Endothelial cell of umbilical vein (primary cell): Measurements from ENCODE around the gene IKZF5. TPM values are rescaled to one million over a fixed set of nuclear protein-coding genes. Genes with fewer than 3 reads are reported as not detected.

Source experiments
- BruUV-seq: library from RNA; stranded (reverse); fragments of 400-500 nt; replicated peaks from 2 replicates; lab custom pipeline; 2021; lab: Mats Ljungman, UMichigan
- CTCF ChIA-PET: fragments of 300-600, 350-600 bp; sonication (Branson Sonifier 250); formaldehyde crosslinking; loops from one replicate; lab custom pipeline; 2021; ENCODE audit warnings: antibody characterized with exemption, inconsistent platforms; lab: Charles Lee
- POLR2A ChIA-PET: fragments of 300-600, 350-600 bp; sonication (Branson Sonifier 250); formaldehyde crosslinking; loops from one replicate; lab custom pipeline; 2021; ENCODE audit warnings: antibody characterized with exemption, inconsistent platforms; lab: Charles Lee
- DNase-seq: peaks from one replicate; pipeline ENCODE4 v3.0.0-alpha.2; 2011; ENCODE audit warnings: low read depth, low spot score
- FAIRE-seq: peaks from 2 replicates; lab custom pipeline; 2011; peaks lifted over from hg19 to GRCh38; lab: Jason Lieb, UNC
- H2AFZ ChIP-seq: 2 replicates; pipeline ENCODE4 v1.6.0; 2012; ENCODE audit warnings: low read depth, low read length, control low read depth, inconsistent platforms
- H3K27ac ChIP-seq: 2 replicates; pipeline ENCODE4 v1.5.1; 2011; ENCODE audit warnings: low read depth, mild to moderate bottlenecking, control low read depth, low read length, moderate library complexity; ENCODE audit not compliant: insufficient read depth
- H3K27me3 ChIP-seq, 2 experiments: 2 replicates each; pipeline versions ENCODE4 v1.6.0 to v1.6.1; 2011; ENCODE audit warnings: low read length in 2 of 2, mixed read lengths in 1 of 2; ENCODE audit not compliant: control insufficient read depth in 2 of 2, insufficient read depth in 2 of 2
- H3K36me3 ChIP-seq, 2 experiments: 2 replicates in 1 of 2; 3 replicates in 1 of 2; pipeline ENCODE4 v1.5.1; 2011; ENCODE audit warnings: low read length in 2 of 2, mild to moderate bottlenecking in 1 of 2, moderate library complexity in 1 of 2; ENCODE audit not compliant: control insufficient read depth in 2 of 2, insufficient read depth in 2 of 2; ENCODE audit errors: extremely low read depth in 1 of 2
- H3K4me1 ChIP-seq: 3 replicates; pipeline ENCODE4 v1.5.1; 2011; ENCODE audit warnings: mild to moderate bottlenecking, low read length; ENCODE audit not compliant: control insufficient read depth, insufficient read depth; ENCODE audit errors: extremely low read depth
- H3K4me2 ChIP-seq: 2 replicates; pipeline ENCODE4 v1.6.1; 2011; ENCODE audit warnings: low read length, control low read depth, mixed read lengths; ENCODE audit not compliant: insufficient read depth
- H3K4me3 ChIP-seq, 3 experiments: fragments of 200-600 bp in 1 of 3; sonication (generic), shearing (Covaris generic) in 1 of 3; replicated peaks in 1 of 3; 2 replicates each; pipeline ENCODE4 v1.5.1; 2011 to 2016; ENCODE audit warnings: control low read depth in 3 of 3, low read length in 3 of 3, mild to moderate bottlenecking in 2 of 3, inconsistent platforms in 1 of 3, low read depth in 1 of 3, moderate library complexity in 1 of 3; ENCODE audit not compliant: insufficient read depth in 1 of 3
- H3K79me2 ChIP-seq: 2 replicates; pipeline ENCODE4 v1.6.0; 2012; ENCODE audit warnings: low read length, inconsistent platforms; ENCODE audit not compliant: control insufficient read depth, insufficient read depth
- H3K9ac ChIP-seq: replicated peaks from 2 replicates; pipeline ENCODE3; 2011; ENCODE audit warnings: low read length, control low read depth; ENCODE audit not compliant: insufficient read depth; ENCODE audit errors: extremely low read depth
- H3K9me1 ChIP-seq: replicated peaks from 3 replicates; pipeline ENCODE4 v1.6.0; 2011; ENCODE audit warnings: mild to moderate bottlenecking, low read length; ENCODE audit not compliant: control insufficient read depth, insufficient read depth; ENCODE audit errors: extremely low read depth
- H3K9me3 ChIP-seq: replicated peaks from 2 replicates; pipeline ENCODE4 v1.5.1; 2012; ENCODE audit warnings: low read length, inconsistent platforms; ENCODE audit not compliant: control insufficient read depth, insufficient read depth
- H4K20me1 ChIP-seq: replicated peaks from 2 replicates; pipeline ENCODE3; 2011; ENCODE audit warnings: mild to moderate bottlenecking, low read length; ENCODE audit not compliant: control insufficient read depth, insufficient read depth; ENCODE audit errors: extremely low read depth
- CTCF ChIP-seq, 2 donors: IDR thresholded peaks; 1 replicate in 1 of 2; 2 replicates in 1 of 2; pipeline ENCODE4 v1.5.1; 2011; ENCODE audit warnings: low read length in 2 of 2, mild to moderate bottlenecking in 2 of 2, moderate library complexity in 2 of 2, control low read depth in 1 of 2, inconsistent platforms in 1 of 2, low read depth in 1 of 2; ENCODE audit not compliant: insufficient read depth in 1 of 2; ENCODE audit errors: extremely low read depth in 1 of 2
- EZH2 ChIP-seq: IDR thresholded peaks from 2 replicates; pipeline ENCODE4 v1.6.1; 2012; ENCODE audit warnings: borderline replicate concordance, low read depth, mild to moderate bottlenecking, moderate library complexity, low read length, inconsistent platforms; ENCODE audit not compliant: severe bottlenecking
- FOS ChIP-seq: IDR thresholded peaks from 2 replicates; pipeline ENCODE4 v1.6.1; 2011; ENCODE audit warnings: mild to moderate bottlenecking, low read length, moderate library complexity, borderline replicate concordance; ENCODE audit not compliant: insufficient read depth
- GATA2 ChIP-seq: IDR thresholded peaks from 2 replicates; pipeline ENCODE4 v1.7.0; 2011; ENCODE audit warnings: low read depth, mild to moderate bottlenecking, moderate library complexity, mixed read lengths, low read length; ENCODE audit not compliant: insufficient read length, insufficient read depth
- MAX ChIP-seq: IDR thresholded peaks from 2 replicates; pipeline ENCODE4 v1.6.1; 2011; ENCODE audit not compliant: insufficient read depth, insufficient read length
- MYC ChIP-seq: IDR thresholded peaks from one replicate; pipeline ENCODE4 v1.6.1; 2011; ENCODE audit warnings: mild to moderate bottlenecking, low read depth, low read length
- POLR2A ChIP-seq: IDR thresholded peaks from 2 replicates; pipeline ENCODE4 v1.6.1; 2012; ENCODE audit warnings: low read depth, mild to moderate bottlenecking, control low read depth, low read length
- POLR2AphosphoS5 ChIP-seq: IDR thresholded peaks from 2 replicates; pipeline ENCODE4 v1.6.1; 2012; ENCODE audit warnings: low read depth, mild to moderate bottlenecking, control low read depth, low read length, moderate library complexity; ENCODE audit not compliant: insufficient read depth
- dilution Hi-C: fragments of 300-500 bp; cut with MboI; formaldehyde crosslinking; loops from one replicate; pipeline ENCODE4 v1.15.0; 2019; ENCODE audit warnings: low sequenced_read_pairs; ENCODE audit not compliant: extremely low pct_ligation_motif_present
- intact Hi-C: fragments of 100-400 bp; cut with micrococcal nuclease; formaldehyde crosslinking; loops from one replicate; pipeline ENCODE4 v1.10.0; 2022
- polyA plus RNA-seq, 4 experiments: library from polyadenylated mRNA; depleted of rRNA in 3 of 4; stranded (reverse) in 3 of 4; unstranded in 1 of 4; fragments of >200 nt; gene quantifications; 2 replicates each; pipeline versions ENCODE4 v1.2.1 to v1.2.3, GENCODE V29; 2011 to 2012; ENCODE audit warnings: missing spikeins in 1 of 4
- total RNA-seq: library from RNA; stranded (reverse); gene quantifications from 2 replicates; pipeline ENCODE4 v1.2.3, GENCODE V29; 2021

Gene IKZF5
- total and polyA plus RNA-seq, 2 donors (not counting 3 experiments of a cell fraction or from before 2014, with no cell fraction given): 7.1 to 10.3 TPM

- Histone ChIP-seq H3K9me1 (no peaks in the 10 kb centered on the region), H3K4me3 (no peak overlapping the region), H3K27ac (no peak overlapping the region), H3K36me3 (peaks cover 0 to 5% of the 10 kb centered on the region in 2 experiments), H3K4me1 (peaks cover 10% of the 10 kb centered on the region), H4K20me1 (no peaks in the 10 kb centered on the region), H3K27me3 (no peaks in the 10 kb centered on the region), H2AFZ (no peak overlapping the region), H3K4me2 (no peak overlapping the region), H3K9ac (no peak overlapping the region), H3K79me2 (peaks cover 12% of the 10 kb centered on the region), H3K9me3 (no peaks in the 10 kb centered on the region)
- dilution Hi-C loops (no loop called here), intact Hi-C loops (no loop called here)
- DNase-seq (no peak), FAIRE-seq (no peak)
- TF ChIP-seq POLR2AphosphoS5: no peak
- no peak for TF ChIP-seq MAX
- no peak for TF ChIP-seq CTCF (IDR thresholded peaks at IDR 0.05; ENCODE audit: extremely low read depth in 1 of 2, insufficient read depth in 1 of 2, low read depth in 1 of 2, low read length in 2 of 2)
- TF ChIP-seq FOS: no peak
- TF ChIP-seq GATA2: no peak
- TF ChIP-seq EZH2: no peak
- no peak for TF ChIP-seq MYC
- TF ChIP-seq POLR2A: no peak
- POLR2A ChIA-PET: no interaction called here
- CTCF ChIA-PET: no interaction called here
- no TSS peak for BruUV-seq
These were observed 59.3 kb downstream of the IKZF5 start for GRCh38 chr10:122949296-122949695.

Other genes starting within 250 kb of the IKZF5 start
- 1.1 and 1.5 TPM in 2 replicates for gene CUZD1, start 162.9 kb downstream of the IKZF5 start, total RNA-seq
- 1.4 and 1.6 TPM in 2 replicates for gene CUZD1, start 162.9 kb downstream of the IKZF5 start, polyA plus RNA-seq
- gene FAM24B, start 129.2 kb downstream of the IKZF5 start, total RNA-seq: 8.5 and 10.6 TPM in 2 replicates
- gene FAM24B, start 129.2 kb downstream of the IKZF5 start, polyA plus RNA-seq: 5.3 and 9.3 TPM in 2 replicates
- gene FAM24A, start 98.2 kb downstream of the IKZF5 start, total RNA-seq: not detected in 2 replicates
- gene FAM24A, start 98.2 kb downstream of the IKZF5 start, polyA plus RNA-seq: not detected in 2 replicates
- gene C10orf88, start 54.6 kb downstream of the IKZF5 start, total RNA-seq: 10.6 and 13.2 TPM in 2 replicates
- gene C10orf88, start 54.6 kb downstream of the IKZF5 start, polyA plus RNA-seq: 2.5 and 3.6 TPM in 2 replicates
- 1.6 and 2.7 TPM in 2 replicates for gene PSTK, start 28.4 kb downstream of the IKZF5 start, total RNA-seq
- gene PSTK, start 28.4 kb downstream of the IKZF5 start, polyA plus RNA-seq: 1.7 and 2.2 TPM in 2 replicates
- gene ACADSB, start 211 bp upstream of the IKZF5 start, total RNA-seq: 10.8 and 15.2 TPM in 2 replicates
- 2.6 and 3.1 TPM in 2 replicates for gene ACADSB, start 211 bp upstream of the IKZF5 start, polyA plus RNA-seq
- gene HMX3, start 127.2 kb upstream of the IKZF5 start, total RNA-seq: not detected in 2 replicates
- gene HMX3, start 127.2 kb upstream of the IKZF5 start, polyA plus RNA-seq: not detected in 2 replicates
- gene HMX2, start 139.3 kb upstream of the IKZF5 start, total RNA-seq: not detected in 2 replicates
- gene HMX2, start 139.3 kb upstream of the IKZF5 start, polyA plus RNA-seq: not detected in 2 replicates
- 178 and 193 TPM in 2 replicates for gene BUB3, start 145.6 kb upstream of the IKZF5 start, total RNA-seq
- gene BUB3, start 145.6 kb upstream of the IKZF5 start, polyA plus RNA-seq: 128 and 156 TPM in 2 replicates